Measurements from ENCODE around the gene ASPSCR1. TPM values are rescaled to one million over a fixed set of nuclear protein-coding genes. Genes with fewer than 3 reads are reported as not detected.

ASPSCR1 gene
- total RNA-seq, 1 experiment from 2014 or later = 59.2 TPM

DNA sequence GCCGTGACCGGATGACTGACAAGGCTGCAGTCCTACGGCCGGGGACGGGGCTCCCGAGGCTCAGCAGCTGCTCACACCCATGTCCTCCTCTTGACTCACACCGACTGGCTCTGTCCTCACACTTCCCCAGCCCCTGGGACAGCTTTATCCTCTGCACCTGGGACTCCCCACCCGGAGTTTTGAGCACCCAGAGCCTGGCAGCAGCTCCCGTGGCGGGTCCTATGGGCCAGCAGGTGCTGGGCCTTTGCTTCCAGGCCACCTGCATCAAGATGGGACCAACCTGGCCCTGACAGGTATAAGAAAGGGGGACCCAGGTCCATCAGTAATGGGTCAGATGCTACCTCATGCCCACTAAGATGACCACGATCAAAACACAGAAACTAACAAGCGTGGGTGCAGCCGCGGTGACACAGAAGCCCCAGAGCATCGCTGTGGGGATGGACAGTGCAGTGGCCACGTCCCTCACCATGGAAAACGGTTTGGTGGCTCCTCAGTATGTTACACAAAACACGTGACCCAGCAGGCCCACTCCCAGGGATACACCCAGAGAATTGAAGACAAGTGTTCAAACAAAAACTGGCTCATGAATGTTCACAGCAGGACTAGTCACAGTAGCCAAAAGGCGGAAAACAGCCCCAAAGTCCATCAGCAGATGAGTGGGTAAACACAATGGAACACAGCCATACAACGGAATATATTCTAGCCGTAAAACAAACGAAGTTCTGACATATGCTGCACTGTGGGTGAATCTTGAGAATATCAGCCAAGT lies 13.2 kb upstream of the ASPSCR1 start:
- Mint-ChIP-seq H3K4me1 (ENCODE audit: low read depth, unreplicated experiment) (no peaks in the 10 kb centered on the region), H3K9me3 (ENCODE audit: unreplicated experiment) (no peaks in the 10 kb centered on the region), H3K36me3 (ENCODE audit: insufficient read depth, unreplicated experiment) (peaks cover 7% of the 10 kb centered on the region), H3K27ac (ENCODE audit: unreplicated experiment) (no peak overlapping the region), H3K27me3 (ENCODE audit: insufficient read depth, unreplicated experiment) (no peaks in the 10 kb centered on the region), H3K4me3 (ENCODE audit: unreplicated experiment) (no peak overlapping the region)
- intact Hi-C loops (cut with micrococcal nuclease; ENCODE audit: unreplicated experiment) = no loop called here
- Histone ChIP-seq H3K9me3 (no peaks in the 10 kb centered on the region), H3K36me3 (ENCODE audit: control insufficient read depth, insufficient read depth, low read length) (no peaks in the 10 kb centered on the region), H3K4me1 (peaks cover 36% of the 10 kb centered on the region), H3K27me3 (replicated peaks; ENCODE audit: control insufficient read depth, insufficient read depth, low read length) (0 out of 2 replicates have a peak, but pooled peaks cover 1% of the 10 kb centered on the region), H3K4me3 (ENCODE audit: low read depth, low read length) (no peak overlapping the region)
- no peak for TF ChIP-seq CTCF (IDR thresholded peaks at IDR 0.05; ENCODE audit: insufficient read depth in 1 of 2, low read depth in 1 of 2, low read length in 1 of 2, severe bottlenecking in 1 of 2, unreplicated experiment in 1 of 2)
- DNase-seq = no peak
- BruUV-seq (replicated peaks) = no TSS peak
- ChIA-PET POLR2A (no interaction called here), CTCF (interaction anchor here (0.6 kb wide), 1 partner anchor 148 kb away, joined by 4 read pairs; no protein-coding TSS in a partner anchor)

DNA sequence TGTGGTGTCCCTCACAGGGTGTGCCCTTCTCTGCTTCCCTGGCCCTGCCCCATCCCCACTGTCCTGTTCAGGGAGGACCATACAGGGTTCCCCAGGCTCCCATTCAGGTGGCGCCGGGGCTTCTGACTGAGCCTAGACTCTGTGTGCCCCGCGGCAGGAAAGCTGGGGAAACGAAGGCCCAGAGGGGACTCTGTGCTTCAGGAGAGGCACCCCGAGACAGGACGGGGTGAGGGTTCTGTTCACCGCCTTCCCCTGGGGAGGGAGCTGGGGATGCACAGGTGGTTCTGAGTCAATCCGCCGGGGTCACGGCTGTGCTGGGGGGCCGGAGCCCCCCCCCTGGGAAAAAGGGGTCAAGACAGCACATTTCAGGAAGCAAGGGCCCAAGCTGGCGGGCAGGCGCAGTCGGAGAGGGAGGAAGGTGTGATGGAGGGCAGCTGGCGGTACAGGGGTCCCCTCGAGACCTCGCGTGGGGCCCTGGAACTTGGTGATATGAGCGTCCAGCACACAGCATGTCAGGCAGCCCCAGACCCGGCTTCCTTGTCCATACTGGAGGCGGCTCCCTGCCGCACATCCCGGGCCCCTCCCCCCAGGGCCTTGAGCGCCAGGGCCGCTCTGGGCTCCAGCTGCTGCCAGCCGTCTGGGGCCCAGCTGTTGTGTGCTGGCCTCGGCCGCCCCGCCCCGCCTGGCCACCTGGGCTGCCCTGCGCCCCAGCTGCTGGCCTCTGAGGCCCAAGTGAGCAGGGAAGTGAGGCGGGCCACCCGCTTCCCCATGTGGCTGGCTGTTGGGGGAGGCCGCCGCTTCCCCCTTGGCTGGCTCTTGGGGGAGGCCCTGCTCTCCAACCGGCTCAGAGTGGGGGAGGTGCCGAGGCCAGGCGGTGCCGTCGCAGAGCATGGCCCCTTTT lies 10.8 kb upstream of the ASPSCR1 start:
- H3K4me3 Mint-ChIP-seq (ENCODE audit: unreplicated experiment) = no peak overlapping the region

More for the DNA sequence above, 10.8 kb upstream of the ASPSCR1 start:
- ChIA-PET CTCF (no interaction called here), POLR2A (interaction anchor here (0.6 kb wide), 1 partner anchor 23 kb away, joined by 3 read pairs; no protein-coding TSS in a partner anchor)
- Mint-ChIP-seq H3K27me3 (ENCODE audit: insufficient read depth, unreplicated experiment) (no peaks in the 10 kb centered on the region), H3K36me3 (ENCODE audit: insufficient read depth, unreplicated experiment) (peaks cover 7% of the 10 kb centered on the region), H3K27ac (ENCODE audit: unreplicated experiment) (no peak overlapping the region), H3K4me1 (ENCODE audit: low read depth, unreplicated experiment) (peaks cover 6% of the 10 kb centered on the region), H3K9me3 (ENCODE audit: unreplicated experiment) (no peaks in the 10 kb centered on the region)
- DNase-seq = no peak
- no peaks in the 10 kb centered on the region for H3K36me3 ChIP-seq (ENCODE audit: control insufficient read depth, insufficient read depth, low read length)
- peaks cover 28% of the 10 kb centered on the region for H3K4me1 ChIP-seq
- no peaks in the 10 kb centered on the region for H3K27me3 ChIP-seq (replicated peaks; ENCODE audit: control insufficient read depth, insufficient read depth, low read length)
- TF ChIP-seq CTCF (IDR thresholded peaks at IDR 0.05; ENCODE audit: insufficient read depth in 1 of 2, low read depth in 1 of 2, low read length in 1 of 2, severe bottlenecking in 1 of 2, unreplicated experiment in 1 of 2) = no peak
- BruUV-seq (replicated peaks) = no TSS peak
- no peaks in the 10 kb centered on the region for H3K9me3 ChIP-seq
- no peak overlapping the region for H3K4me3 ChIP-seq (ENCODE audit: low read depth, low read length)
- intact Hi-C loops (cut with micrococcal nuclease; ENCODE audit: unreplicated experiment) = no loop called here
